GM12878 (cell line): ENCODE measurements around the gene WWOX. TPM values are rescaled to one million over a fixed set of nuclear protein-coding genes. Genes with fewer than 3 reads are reported as not detected.
A peak's percentile ranks its signal among the peaks of the same experiment; 100 is the strongest.

Source experiments
- ATAC-seq: fragments of 200-7000 bp; cut with Tn5 transposase; 3 replicates; pipeline ENCODE4 v1.9.1; 2020; ENCODE audit warnings: mild to moderate bottlenecking, moderate library complexity
- BruUV-seq: library from RNA; stranded (reverse); fragments of 400-500 nt; replicated peaks from 2 replicates; lab custom pipeline; 2021; lab: Mats Ljungman, UMichigan
- CTCF ChIA-PET: fragments of 300-600 bp; sonication (Branson Sonifier 250); formaldehyde crosslinking; extraction: SDS; loops from one replicate; lab custom pipeline; 2021; ENCODE audit warnings: inconsistent platforms; lab: Yijun Ruan, JAX
- POLR2A ChIA-PET: fragments of 350-600 bp; formaldehyde crosslinking; extraction: SDS; loops from one replicate; lab custom pipeline; 2021; ENCODE audit warnings: inconsistent platforms; lab: Charles Lee
- RAD21 ChIA-PET: fragments of 300-600 bp; sonication (Branson Sonifier 250); formaldehyde crosslinking; loops from one replicate; lab custom pipeline; 2023; ENCODE audit warnings: antibody characterized with exemption; ENCODE audit not compliant: unreplicated experiment; lab: Charles Lee
- SMC1A ChIA-PET: fragments of 300-600 bp; sonication (Branson Sonifier 250); formaldehyde crosslinking; loops from one replicate; lab custom pipeline; 2023; ENCODE audit not compliant: unreplicated experiment, uncharacterized antibody; lab: Charles Lee
- DNase-seq: peaks from one replicate; pipeline ENCODE4 v3.0.0-alpha.2; 2011; ENCODE audit warnings: low read depth, low spot score
- FAIRE-seq: peaks from 3 replicates; lab custom pipeline; 2011; peaks lifted over from hg19 to GRCh38; lab: Jason Lieb, UNC
- H2AFZ ChIP-seq: 2 replicates; pipeline ENCODE4 v1.6.0; 2011; ENCODE audit warnings: low read depth, low read length, control low read depth; ENCODE audit not compliant: control insufficient read depth
- H3K27ac ChIP-seq: 2 replicates; pipeline ENCODE4 v1.5.1; 2011; ENCODE audit warnings: control low read depth; ENCODE audit not compliant: control insufficient read depth, insufficient read depth
- H3K27me3 ChIP-seq, 2 experiments: replicated peaks in 1 of 2; 2 replicates each; pipeline versions ENCODE4 v1.6.0 to v1.6.1; 2011; ENCODE audit warnings: low read length in 1 of 2; ENCODE audit not compliant: control insufficient read depth in 2 of 2, insufficient read depth in 2 of 2
- H3K36me3 ChIP-seq, 2 experiments: 2 replicates each; pipeline ENCODE4 v1.5.1; 2011; ENCODE audit warnings: low read length in 1 of 2; ENCODE audit not compliant: control insufficient read depth in 2 of 2, insufficient read depth in 2 of 2
- H3K4me1 ChIP-seq: 2 replicates; pipeline ENCODE4 v1.6.1; 2011; ENCODE audit warnings: mild to moderate bottlenecking, low read length, moderate library complexity, mixed read lengths; ENCODE audit not compliant: control insufficient read depth, insufficient read depth
- H3K4me2 ChIP-seq: 2 replicates; pipeline ENCODE4 v1.6.0; 2011; ENCODE audit warnings: control low read depth; ENCODE audit not compliant: control insufficient read depth, insufficient read depth
- H3K4me3 ChIP-seq: fragments of 200-600 bp; sonication (generic); 2 replicates; pipeline ENCODE4 v1.5.1; 2016
- H3K79me2 ChIP-seq: 2 replicates; pipeline ENCODE4 v1.6.0; 2011; ENCODE audit warnings: low read length; ENCODE audit not compliant: control insufficient read depth, insufficient read depth
- H3K9ac ChIP-seq: 2 replicates; pipeline ENCODE4 v1.8.0; 2011; ENCODE audit warnings: low read length, control low read depth, mixed read lengths; ENCODE audit not compliant: control insufficient read depth, insufficient read depth
- H3K9me3 ChIP-seq: replicated peaks from 3 replicates; pipeline ENCODE4 v1.5.1; 2011; ENCODE audit warnings: mild to moderate bottlenecking, low read length; ENCODE audit not compliant: control insufficient read depth, insufficient read depth
- H4K20me1 ChIP-seq: 2 replicates; pipeline ENCODE4 v1.6.0; 2011; ENCODE audit not compliant: control insufficient read depth, insufficient read depth
- CEBPB ChIP-seq, 2 experiments: fragments of 150-350 bp in 1 of 2; IDR thresholded peaks; 2 replicates each; pipeline ENCODE4 v1.6.1; 2012 to 2014; ENCODE audit warnings: low read depth in 2 of 2, low read length in 2 of 2, borderline replicate concordance in 1 of 2, inconsistent platforms in 1 of 2
- CREM ChIP-seq: IDR thresholded peaks from 2 replicates; pipeline ENCODE4 v1.6.1; 2014; ENCODE audit warnings: antibody characterized with exemption, low read depth
- CTCF ChIP-seq, 3 experiments: IDR thresholded peaks in 2 of 3; conservative IDR thresholded peaks in 1 of 3; 2 replicates each; pipeline ENCODE4 v1.5.1; 2011; ENCODE audit warnings: low read depth in 3 of 3, low read length in 3 of 3, mild to moderate bottlenecking in 3 of 3, control low read depth in 2 of 3, moderate library complexity in 2 of 3, inconsistent platforms in 1 of 3, mixed read lengths in 1 of 3; ENCODE audit not compliant: control insufficient read depth in 2 of 3, insufficient read depth in 1 of 3; ENCODE audit errors: extremely low read depth in 1 of 3
- HDGF ChIP-seq: fragments of 450-650 bp; IDR thresholded peaks from 2 replicates; pipeline ENCODE4 v1.6.1; 2016; ENCODE audit warnings: antibody characterized with exemption
- POU2F2 ChIP-seq: IDR thresholded peaks from 3 replicates; pipeline ENCODE4 v1.6.1; 2011; ENCODE audit warnings: low read depth, mild to moderate bottlenecking, low read length, borderline replicate concordance
- RAD21 ChIP-seq: IDR thresholded peaks from 2 replicates; pipeline ENCODE4 v1.6.1; 2011; ENCODE audit warnings: mild to moderate bottlenecking, low read depth, low read length, moderate library complexity; ENCODE audit not compliant: insufficient read depth
- SMC3 ChIP-seq: IDR thresholded peaks from 2 replicates; pipeline ENCODE4 v1.6.1; 2011; ENCODE audit warnings: low read length, improper control_type of control experiment, borderline replicate concordance
- WRNIP1 ChIP-seq: IDR thresholded peaks from 2 replicates; pipeline ENCODE4 v1.6.1; 2011; ENCODE audit warnings: low read depth, low read length, improper control_type of control experiment, borderline replicate concordance
- WGBS: methylation state at CpG from one replicate; pipeline ENCODE4 v1.1.6; 2016; ENCODE audit warnings: low lambda C conversion rate; ENCODE audit not compliant: insufficient replicate concordance, insufficient coverage; ENCODE audit errors: missing lambda C conversion rate; 5-methylcytosine and 5-hydroxymethylcytosine counted together
- in situ Hi-C: fragments of 300-500 bp; cut with MboI; formaldehyde crosslinking; loops from 9 replicates; pipeline ENCODE4 v1.14.3; 2018; ENCODE audit warnings: mixed read lengths
- intact Hi-C: fragments of 100-400 bp; cut with micrococcal nuclease; formaldehyde crosslinking; loops from one replicate; pipeline ENCODE4 v1.14.2; 2022; ENCODE audit not compliant: unreplicated experiment
- polyA plus RNA-seq, 11 experiments: library from polyadenylated mRNA; depleted of rRNA in 4 of 11; unstranded in 6 of 11; stranded (reverse) in 5 of 11; fragments of >200 nt; fragmentation: Nextera tagmentation in 4 of 11; fragmentation: Illumina TruSeq in 1 of 11; extraction: Ambion mirVana in 4 of 11; extraction: Trizol in 1 of 11; gene quantifications; 1 replicate in 1 of 11; 2 replicates in 10 of 11; pipeline versions ENCODE4 v1.2.1 to v1.2.3, GENCODE V29; 2011 to 2016; ENCODE audit warnings: inconsistent platforms in 2 of 11, missing spikeins in 2 of 11, low read depth in 1 of 11
- total RNA-seq, 4 experiments: library from RNA; depleted of rRNA in 3 of 4; stranded (reverse); fragments of >200 nt in 3 of 4; fragmentation: Illumina TruSeq in 1 of 4; extraction: Trizol in 1 of 4; gene quantifications; 2 replicates each; pipeline versions ENCODE4 v1.2.1 to v1.2.3, GENCODE V29; 2013 to 2021

WWOX gene
- total and polyA plus RNA-seq, 10 of the 15 experiments (the other 5 are each of a cell fraction or from before 2014, with no cell fraction given): 2.8 to 24.4 (median 17.8) TPM

DNA sequence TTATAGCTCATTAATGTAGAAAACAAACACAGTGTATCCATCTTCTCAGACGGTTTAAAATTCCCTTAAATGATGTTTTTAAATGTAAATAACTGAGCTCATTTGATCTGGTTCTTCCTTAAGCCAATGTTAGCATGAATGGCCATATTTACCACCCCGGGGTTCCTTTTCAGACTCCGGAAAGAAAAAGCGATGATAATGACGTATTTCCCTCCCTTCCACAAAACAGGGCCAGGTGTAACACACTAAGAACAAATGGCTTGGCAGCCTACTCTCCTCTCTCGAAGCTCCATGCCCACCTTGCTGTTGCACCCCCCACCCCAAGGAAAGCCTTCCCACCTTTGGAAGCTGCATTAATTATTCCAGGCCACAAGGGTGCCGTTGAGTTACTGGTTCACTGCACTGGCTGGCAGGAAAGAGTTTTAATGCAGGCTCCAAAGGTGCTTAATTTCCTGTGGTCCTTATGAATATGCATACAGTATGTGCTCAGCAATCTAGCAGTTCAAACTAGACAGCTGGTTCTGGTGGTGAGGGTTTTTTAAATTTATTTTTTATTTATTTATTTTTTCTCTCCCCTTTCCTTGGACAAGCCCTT is 378.9 kb downstream of the WWOX start:
- Histone ChIP-seq H2AFZ (no peak overlapping the region), H3K4me3 (no peak overlapping the region), H3K9ac (no peak overlapping the region), H4K20me1 (no peaks in the 10 kb centered on the region), H3K79me2 (no peaks in the 10 kb centered on the region), H3K36me3 (no peaks in the 10 kb centered on the region), H3K4me2 (no peak overlapping the region), H3K27me3 (no peaks in the 10 kb centered on the region), H3K9me3 (no peaks in the 10 kb centered on the region), H3K4me1 (peaks cover 7% of the 10 kb centered on the region), H3K27ac (no peak overlapping the region)
- TF ChIP-seq CTCF (IDR thresholded peaks at IDR 0.05 in 2 of 3, conservative IDR thresholded peaks at IDR 0.05 in 1 of 3; ENCODE audit: control insufficient read depth in 2 of 3, extremely low read depth in 1 of 3, insufficient read depth in 1 of 3, low read depth in 3 of 3, low read length in 3 of 3) (peak; percentile 28 to 50 (median 35); a peak in 3 of 6 replicates), HDGF (no peak), POU2F2 (0 out of 3 replicates have a peak, but pooled peaks have one; percentile 48), SMC3 (0 out of 2 replicates have a peak, but pooled peaks have one; percentile 21), CEBPB (IDR thresholded peaks at IDR 0.05; ENCODE audit: borderline replicate concordance in 1 of 2, low read depth in 2 of 2, low read length in 2 of 2) (no peak), CREM (no peak), WRNIP1 (no peak), RAD21 (peak; percentile 34)
- intact Hi-C loops (loop anchor here (10.0 kb wide), 1 partner anchor 486 kb away; no protein-coding TSS in a partner anchor), in situ Hi-C loops (no loop called here)
- 51% methylated on average over 7 of the region's 7 CpGs for WGBS
- no peak for DNase-seq
- no TSS peak for BruUV-seq
- no peak for FAIRE-seq
- ChIA-PET POLR2A (no interaction called here), RAD21 (no interaction called here), CTCF (interaction anchor here (0.6 to 2.1 kb wide), 10 partner anchors 9 to 815 kb away, joined by 3 to 13 read pairs (median 4); no protein-coding TSS in a partner anchor), SMC1A (interaction anchor here (1.1 to 1.4 kb wide), 2 partner anchors 225 to 1124 kb away, joined by 3 to 4 read pairs; no protein-coding TSS in a partner anchor)
- peak; percentile 39 for ATAC-seq
